Middle frontal gyrus (tissue), 1 donor: ENCODE results near the gene ACE.

ENCODE experiments used
- DNase-seq: peaks from one replicate; pipeline ENCODE4 v3.0.0-alpha.2; 2015; ENCODE audit warnings: low spot score; ENCODE audit errors: extremely low spot score

Gene ACE

DNA sequence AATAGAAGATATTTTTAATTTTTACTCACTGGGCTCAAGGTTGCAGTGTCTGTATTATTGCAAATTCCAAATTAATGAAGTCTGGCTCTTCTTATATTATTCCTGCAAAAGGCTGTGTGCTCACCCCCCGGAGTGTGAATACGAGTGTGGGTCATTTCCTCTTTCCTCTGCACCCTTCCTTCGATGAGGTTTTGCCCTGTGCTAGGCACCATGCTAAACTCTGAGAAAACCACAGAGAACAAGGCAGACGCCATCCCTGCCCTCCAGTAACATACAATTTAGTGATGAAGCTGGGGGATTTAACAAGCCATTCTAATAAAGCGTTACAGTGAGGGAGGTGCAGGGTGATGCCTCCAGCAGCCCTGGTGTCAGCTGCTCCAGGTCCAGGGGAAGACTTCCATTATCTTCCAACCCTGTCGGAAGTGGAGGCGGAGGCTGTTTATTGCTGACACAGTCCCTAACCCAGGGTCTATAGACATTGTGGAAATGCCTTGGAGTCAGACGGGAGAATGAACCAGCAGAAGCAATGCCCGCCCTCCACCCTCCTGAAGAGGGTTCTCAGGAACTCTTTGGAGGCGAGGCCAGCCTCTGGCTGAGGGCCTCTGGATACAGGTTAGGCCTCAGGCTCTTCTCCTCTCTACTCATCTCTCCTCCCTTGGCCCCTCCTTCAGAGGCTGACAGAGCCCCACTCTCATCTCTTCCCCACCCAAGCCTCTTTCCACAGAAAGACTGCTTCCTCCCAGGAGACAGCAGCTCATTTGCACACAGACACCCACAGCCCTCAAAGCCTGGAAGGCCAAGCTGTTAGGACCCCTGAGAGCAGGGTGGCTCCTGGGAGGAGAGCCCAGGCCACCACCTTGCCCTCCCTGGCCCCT lies 2.0 kb upstream of the ACE start:
- no peak for DNase-seq

DNA sequence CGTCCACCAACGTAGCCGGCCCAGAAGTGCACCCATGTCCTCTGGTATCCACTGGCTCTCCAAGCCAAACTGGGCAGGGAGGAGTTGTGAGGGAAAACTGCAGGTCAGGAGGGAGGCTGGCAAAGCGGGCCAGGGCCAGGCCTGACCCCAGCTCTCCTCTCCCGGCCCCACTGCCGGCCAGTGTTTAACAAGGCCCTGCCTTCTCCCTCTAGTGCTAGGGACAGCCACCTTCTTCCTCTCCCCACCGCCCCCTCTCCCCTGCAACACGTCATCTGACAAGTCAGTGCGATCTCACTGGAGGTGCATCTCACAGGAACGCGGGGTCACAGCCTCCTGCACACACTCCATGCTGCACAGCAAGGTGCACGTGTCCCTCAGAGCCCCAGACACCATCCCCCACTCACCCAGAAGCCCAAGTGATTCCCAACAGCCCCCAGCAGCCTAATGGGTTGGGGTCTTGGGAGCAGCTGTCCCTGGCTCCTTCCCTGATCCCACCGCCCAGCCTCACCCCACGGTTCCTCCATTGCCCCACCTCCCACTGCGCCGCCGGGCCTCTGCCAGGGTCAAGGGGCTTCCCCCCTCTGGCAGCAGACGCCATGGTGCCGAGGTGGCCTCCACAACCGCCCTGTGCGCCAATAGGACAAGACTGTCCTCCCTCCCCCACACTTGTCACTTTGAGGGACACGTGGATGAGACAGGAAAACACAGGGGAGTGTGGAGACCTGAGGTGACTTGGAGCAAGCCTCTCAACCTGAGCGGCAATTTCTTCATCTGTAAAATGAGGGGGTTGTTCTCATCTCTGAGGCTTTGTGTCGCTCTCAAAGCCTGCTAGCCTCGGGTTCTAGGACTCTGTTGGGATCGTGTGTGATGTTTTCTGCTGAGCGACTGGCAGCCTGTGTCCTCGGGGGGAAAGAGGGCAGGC lies 1.1 kb upstream of the ACE start:
- DNase-seq = no peak

DNA sequence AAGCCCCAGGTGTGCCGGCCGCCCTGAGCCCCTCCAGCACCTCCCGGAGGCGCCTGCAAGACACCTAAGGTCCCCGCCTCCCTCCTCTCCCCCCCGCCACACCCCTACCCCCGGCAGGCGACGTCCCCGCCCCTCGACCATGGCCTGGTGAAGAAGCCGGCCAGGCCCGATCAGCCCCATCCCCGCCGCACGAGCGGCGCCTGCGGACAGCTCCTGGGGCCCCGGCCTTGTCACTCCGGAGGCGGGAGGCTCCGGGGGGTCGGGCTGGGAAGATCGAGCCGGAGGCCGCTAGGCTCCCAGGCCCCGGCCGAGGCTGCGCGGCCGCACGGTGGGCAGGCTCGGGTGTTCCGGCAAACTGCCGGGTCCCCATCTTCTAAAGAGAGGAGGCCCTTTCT lies 405 bp upstream of the ACE start:
- DNase-seq = no peak

DNA sequence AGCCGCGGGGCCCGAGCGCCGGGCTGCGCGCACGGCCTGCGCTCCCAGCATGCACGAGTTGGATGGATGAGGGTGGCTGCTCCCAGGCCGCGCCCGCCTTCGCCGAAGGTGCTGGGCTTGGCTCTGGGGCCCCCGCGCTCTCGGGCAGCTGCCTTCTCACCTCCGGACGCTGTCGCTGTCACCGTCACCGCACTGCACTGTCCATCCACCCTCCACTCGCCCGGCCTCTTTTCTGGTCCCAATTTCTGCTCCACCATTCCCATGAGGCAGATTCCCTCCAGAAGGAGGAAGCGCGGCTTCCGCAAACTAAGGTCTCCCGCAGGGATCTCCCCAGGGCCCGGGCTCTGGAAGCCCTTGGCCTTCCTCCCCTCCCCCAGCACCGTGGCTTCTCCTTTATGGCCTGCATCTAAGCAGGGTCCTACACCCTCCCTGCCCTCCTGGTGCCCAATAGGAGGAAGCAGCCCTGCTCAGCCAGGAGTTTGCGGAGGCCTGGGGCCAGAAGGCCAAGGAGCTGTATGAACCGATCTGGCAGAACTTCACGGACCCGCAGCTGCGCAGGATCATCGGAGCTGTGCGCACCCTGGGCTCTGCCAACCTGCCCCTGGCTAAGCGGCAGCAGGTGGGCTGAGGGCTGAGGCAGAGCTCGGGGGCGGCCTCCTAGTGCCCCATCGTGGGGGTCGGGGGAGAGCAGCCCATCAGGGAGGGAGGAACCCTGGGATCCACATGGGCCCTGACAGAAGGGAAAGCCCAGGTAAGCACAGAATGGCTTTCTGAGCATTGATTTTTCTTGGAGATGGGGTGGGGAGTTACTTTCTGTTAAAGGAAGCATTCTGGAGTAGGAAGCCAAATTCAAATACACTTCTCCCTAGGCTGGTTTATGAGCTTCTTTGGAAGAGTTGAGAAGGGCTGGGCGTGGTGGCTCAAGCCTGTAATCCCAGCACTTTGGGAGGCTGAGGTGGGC lies 899 bp downstream of the ACE start:
- DNase-seq = no peak

DNA sequence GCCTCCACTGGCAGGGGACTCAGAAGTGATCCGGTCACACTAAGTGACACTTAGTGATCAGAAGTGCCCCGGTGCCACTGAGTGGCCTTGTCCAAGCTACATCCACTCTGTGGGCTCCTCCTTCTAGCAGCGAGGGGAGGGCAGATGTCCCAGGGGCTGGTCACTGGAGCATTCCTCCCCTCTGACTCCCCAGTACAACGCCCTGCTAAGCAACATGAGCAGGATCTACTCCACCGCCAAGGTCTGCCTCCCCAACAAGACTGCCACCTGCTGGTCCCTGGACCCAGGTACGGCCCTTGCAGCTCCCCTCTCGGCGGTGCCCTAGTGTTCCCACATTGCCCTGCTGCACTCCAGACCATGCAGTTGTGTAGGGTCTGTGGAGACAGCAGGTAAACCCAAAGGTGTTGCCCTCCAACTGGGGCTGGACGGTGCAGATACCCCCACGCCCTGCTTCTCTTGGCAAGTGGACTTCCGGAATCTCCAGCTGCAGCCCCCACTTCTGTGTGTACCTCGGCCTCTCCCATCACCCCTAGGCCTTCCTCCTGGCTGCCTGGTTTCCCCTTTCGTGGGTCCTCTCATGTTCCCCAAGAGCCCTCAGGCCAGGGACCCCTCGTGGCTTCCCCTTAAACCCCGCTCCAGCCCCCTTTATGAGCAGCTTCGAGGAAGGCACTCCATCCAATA lies 2.1 kb downstream of the ACE start:
- no peak for DNase-seq

DNA sequence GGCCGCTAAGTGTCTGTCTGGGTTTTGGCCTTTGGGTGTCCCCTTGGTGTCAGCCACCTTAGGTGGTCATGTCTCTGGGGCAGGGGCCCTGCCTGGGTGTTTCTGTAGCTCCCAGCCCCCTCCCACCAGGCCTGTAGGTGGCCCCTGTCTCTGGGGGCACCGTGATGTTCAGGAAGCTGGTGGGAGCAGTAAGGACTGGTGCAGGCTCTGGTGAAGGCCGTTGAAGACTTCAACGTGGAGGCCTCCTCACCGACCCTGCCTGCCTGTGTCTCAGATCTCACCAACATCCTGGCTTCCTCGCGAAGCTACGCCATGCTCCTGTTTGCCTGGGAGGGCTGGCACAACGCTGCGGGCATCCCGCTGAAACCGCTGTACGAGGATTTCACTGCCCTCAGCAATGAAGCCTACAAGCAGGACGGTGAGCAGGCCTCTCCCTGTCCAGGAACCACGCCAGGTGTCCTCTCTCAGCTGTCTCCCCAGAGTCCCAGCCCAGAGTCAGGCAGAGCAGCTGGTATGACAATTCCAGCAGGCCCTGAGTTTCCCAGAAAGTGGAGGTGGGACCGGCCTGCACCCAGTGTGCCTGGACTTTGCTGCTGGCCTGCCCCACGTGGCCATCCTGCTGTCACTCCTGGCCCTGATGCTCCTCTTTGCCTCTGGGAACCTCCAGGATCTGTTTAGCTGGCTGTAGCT lies 2.8 kb downstream of the ACE start:
- DNase-seq = no peak

DNA sequence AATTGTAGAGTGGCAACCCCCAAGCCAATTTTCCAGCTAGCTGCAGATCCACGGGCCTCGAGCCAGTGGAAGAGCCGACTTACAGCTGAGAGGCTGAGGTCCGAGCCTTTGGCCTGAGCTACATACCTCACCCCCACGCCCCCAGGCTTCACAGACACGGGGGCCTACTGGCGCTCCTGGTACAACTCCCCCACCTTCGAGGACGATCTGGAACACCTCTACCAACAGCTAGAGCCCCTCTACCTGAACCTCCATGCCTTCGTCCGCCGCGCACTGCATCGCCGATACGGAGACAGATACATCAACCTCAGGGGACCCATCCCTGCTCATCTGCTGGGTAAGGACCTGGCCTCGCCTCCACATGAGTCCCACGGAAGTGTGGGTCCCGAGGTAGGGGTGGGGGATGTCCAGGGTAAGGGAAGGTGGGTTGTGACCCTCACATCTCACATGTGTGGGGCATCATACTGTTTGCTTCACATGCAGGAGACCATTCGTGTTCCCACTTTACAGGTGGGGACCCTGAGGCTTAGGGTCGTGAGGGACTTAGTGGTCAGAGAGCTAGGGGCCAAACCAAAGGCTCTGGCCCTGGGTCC lies 3.4 kb downstream of the ACE start:
- DNase-seq = no peak

DNA sequence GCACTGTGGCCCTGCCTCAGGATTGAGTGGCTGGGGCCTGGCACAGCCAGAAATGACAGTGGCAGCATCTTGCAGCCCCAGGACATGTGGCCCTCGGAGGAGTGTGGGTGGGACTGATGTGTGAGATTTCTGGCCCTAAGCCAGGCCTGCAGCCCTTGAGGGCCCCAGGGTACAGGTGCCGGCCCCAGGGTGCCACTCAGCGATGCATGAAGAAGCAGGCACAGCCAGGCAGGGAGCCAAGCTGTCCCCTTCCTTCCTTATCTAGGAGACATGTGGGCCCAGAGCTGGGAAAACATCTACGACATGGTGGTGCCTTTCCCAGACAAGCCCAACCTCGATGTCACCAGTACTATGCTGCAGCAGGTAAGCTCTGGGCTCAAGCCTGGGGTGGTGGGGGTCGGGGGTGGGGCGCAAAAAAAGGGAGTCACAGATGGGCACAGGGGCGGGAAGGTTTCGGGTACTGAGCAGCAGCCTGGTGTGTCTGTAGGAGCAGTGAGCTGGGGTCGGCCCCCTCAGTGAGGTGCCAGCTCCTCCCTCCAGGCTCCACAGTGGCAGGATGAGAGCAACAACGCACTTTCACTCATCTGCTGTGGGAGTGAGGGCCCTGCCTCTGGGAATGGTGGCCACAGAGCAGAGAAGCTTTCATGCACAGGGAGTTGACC lies 4.1 kb downstream of the ACE start:
- no peak for DNase-seq

DNA sequence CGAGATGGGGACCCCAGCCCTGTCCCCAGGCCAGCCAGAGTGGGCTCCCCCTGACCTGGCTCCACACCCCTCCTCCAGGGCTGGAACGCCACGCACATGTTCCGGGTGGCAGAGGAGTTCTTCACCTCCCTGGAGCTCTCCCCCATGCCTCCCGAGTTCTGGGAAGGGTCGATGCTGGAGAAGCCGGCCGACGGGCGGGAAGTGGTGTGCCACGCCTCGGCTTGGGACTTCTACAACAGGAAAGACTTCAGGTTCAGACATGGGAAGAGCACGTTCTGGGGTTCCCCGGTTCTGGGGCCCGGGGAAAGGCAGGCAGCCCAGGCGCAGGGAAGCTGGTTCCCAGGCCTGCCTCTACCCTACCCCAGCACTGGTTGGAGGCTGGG lies 4.6 kb downstream of the ACE start:
- DNase-seq = no peak

DNA sequence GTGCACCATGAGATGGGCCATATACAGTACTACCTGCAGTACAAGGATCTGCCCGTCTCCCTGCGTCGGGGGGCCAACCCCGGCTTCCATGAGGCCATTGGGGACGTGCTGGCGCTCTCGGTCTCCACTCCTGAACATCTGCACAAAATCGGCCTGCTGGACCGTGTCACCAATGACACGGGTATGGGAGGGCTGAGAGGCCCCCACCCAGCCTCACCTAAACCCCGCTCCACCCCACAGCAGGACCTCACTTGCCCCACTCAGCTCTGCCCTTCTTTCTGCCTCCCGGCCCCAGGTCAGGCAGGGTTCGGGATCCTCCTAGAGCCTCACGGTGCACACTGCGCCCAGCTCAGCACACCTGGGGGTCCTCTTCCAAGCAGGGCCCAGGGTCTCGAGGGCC lies 5.6 kb downstream of the ACE start:
- DNase-seq = no peak

DNA sequence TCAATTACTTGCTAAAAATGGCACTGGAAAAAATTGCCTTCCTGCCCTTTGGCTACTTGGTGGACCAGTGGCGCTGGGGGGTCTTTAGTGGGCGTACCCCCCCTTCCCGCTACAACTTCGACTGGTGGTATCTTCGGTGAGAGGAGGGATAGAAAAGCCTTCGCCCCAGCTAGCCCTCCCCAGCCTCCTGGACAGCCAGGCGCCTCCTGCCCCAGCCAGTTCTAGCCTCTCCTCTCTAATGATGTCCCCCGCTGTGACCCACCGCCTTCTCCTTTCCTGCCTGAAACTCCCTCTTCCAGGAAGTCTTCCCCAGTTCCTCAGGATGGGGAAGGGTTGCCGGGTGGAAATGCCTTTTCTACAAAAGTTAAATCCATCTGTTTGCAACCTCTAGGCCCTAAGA lies 6.2 kb downstream of the ACE start:
- no peak for DNase-seq

DNA sequence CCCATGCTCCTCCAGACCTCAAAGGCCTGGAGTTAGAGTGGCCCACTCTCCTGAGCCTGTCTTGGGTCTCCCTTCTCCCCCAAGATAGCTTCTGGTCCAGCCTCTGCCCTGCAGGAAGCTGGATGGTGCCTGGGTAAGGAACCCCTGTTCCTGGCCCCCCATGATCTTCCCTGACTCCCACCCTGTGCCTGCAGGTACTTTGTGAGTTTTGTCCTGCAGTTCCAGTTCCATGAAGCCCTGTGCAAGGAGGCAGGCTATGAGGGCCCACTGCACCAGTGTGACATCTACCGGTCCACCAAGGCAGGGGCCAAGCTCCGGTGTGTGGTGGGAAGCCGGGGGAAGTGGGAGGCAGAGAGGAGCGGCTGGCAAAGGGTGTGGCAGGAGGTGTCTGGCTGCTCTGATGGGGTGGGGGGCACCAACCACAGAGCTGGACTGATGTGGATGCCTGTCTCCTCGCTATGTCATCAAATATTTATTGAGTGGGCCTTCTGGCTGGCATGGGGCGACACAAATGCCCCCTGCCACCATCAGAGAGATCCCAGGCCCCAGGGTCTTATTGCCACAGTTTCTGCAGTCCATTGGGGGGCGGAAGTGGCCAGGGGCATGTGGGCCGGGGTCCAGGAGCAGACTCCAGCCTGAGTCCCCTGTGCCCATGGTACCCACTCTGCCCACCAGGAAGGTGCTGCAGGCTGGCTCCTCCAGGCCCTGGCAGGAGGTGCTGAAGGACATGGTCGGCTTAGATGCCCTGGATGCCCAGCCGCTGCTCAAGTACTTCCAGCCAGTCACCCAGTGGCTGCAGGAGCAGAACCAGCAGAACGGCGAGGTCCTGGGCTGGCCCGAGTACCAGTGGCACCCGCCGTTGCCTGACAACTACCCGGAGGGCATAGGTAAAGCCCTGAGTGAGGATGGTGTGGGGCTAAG lies 7.1 kb downstream of the ACE start:
- DNase-seq = no peak

DNA sequence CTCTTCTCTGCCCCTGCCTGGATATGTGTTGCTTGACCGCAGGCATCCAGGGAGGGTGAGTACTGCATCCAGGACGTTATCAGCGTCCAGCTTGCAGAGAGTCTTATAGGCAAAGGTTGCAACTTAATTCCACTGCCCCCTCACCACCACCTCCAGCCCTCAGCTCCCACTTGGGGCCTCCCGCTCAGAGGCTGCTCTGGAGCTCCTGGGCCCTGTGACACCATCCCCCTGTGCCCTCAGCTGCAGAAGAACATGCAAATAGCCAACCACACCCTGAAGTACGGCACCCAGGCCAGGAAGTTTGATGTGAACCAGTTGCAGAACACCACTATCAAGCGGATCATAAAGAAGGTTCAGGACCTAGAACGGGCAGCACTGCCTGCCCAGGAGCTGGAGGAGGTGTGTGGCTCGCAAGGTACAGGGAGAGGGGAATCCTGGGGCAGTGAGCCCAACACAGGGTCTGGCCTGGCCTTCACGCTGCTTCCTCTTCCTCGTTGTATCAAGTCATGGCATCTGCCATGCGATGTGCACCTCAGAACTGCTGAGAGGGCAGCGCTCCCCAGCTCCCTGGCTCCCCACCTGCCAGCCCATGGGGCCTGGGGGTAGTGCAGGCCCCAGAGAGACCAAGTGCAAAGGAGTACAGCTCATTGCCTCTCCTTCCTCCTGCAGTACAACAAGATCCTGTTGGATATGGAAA lies 9.6 kb downstream of the ACE start:
- no peak for DNase-seq

DNA sequence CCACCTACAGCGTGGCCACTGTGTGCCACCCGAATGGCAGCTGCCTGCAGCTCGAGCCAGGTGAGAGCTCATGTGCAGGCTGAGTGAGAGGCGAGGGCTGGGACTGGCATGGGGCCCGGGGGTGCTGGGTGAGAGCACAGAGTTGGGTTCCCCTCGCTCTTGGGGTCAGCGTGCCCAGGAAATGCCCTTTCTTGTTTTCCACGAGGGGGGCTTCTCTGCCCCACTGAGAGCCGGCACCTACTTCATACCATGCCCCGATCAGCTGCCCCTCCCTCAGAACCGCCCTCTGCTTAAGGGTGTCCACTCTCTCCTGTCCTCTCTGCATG lies 10.1 kb downstream of the ACE start:
- no peak for DNase-seq

DNA sequence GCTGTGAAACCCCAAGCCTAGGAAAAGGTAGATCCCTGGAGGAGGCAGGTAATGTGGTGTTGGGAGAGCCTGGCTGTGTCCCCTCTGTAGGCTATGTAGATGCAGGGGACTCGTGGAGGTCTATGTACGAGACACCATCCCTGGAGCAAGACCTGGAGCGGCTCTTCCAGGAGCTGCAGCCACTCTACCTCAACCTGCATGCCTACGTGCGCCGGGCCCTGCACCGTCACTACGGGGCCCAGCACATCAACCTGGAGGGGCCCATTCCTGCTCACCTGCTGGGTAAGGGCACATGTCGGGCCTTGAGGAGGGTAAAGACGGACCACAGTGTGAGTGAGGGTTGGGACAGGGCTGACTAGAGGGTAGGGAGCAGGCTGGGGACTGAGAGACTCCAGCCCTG lies 12.0 kb downstream of the ACE start:
- no peak for DNase-seq

DNA sequence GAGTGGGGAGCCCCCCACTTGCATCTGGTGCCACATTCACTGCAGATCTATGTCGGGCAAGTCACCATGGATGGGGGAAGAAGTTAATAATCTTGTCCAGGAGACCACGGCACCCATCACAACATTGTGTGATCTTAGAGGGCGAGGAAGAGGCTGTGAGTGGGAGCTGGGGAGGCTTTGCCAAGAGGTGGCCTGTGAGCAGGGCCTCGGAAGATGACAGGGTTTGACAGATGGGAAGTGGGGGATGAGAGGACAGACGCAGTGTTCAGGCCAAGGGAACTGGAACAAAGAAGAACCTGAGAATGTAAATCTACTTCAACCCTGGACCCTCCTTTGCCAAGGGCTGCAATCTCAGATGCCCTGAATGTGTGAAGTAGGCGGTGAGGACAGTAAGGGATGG lies 12.4 kb downstream of the ACE start:
- no peak for DNase-seq

DNA sequence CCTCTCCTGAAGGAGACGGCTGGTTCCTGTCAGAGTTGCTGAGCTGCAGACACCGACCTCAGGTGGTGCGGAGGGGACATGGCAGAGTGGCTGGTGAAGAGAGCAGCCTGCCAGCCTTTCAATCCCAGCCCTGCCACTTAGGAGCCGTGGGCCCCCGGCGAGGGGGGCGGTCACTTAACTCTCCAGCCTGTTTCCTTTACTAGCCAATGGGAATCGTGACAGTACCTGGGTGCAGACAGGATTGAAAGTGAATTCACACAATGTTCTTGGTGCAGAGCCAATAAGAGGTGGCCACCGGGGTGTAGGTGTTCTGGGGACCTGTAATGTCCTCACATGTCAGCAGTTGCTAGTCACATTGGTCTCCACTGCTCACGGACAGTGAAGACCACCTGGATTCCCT lies 13.5 kb downstream of the ACE start:
- DNase-seq = no peak
